Kidney (tissue), 14 donors: ENCODE data around the gene PRLR. TPM values are rescaled to one million over a fixed set of nuclear protein-coding genes. Genes with fewer than 3 reads are reported as not detected.

ENCODE experiments used
- DNase-seq, 5 donors: peaks; one replicate each; pipeline ENCODE4 v3.0.0-alpha.2; 2013 to 2020
- FAIRE-seq: peaks from 2 replicates; lab custom pipeline; 2012; peaks lifted over from hg19 to GRCh38; lab: Jason Lieb, UNC
- H3K27ac ChIP-seq, 2 donors: one replicate each; pipeline ENCODE4 v1.7.0; 2013; ENCODE audit warnings: low read depth in 2 of 2, low read length in 2 of 2, inconsistent platforms in 1 of 2
- H3K27me3 ChIP-seq: one replicate; pipeline ENCODE4 v1.7.1; 2013; ENCODE audit warnings: low read length, inconsistent platforms; ENCODE audit not compliant: control insufficient read depth, insufficient read depth
- H3K36me3 ChIP-seq, 3 donors: one replicate each; pipeline versions ENCODE4 v1.7.0 to v1.7.1; 2013; ENCODE audit warnings: low read length in 3 of 3, control low read depth in 1 of 3, inconsistent platforms in 1 of 3; ENCODE audit not compliant: insufficient read depth in 3 of 3, control insufficient read depth in 2 of 3
- H3K4me1 ChIP-seq, 3 donors: one replicate each; pipeline versions ENCODE4 v1.7.0 to v1.7.1; 2013; ENCODE audit warnings: low read length in 3 of 3, inconsistent platforms in 1 of 3, low read depth in 1 of 3; ENCODE audit not compliant: control insufficient read depth in 2 of 3, insufficient read depth in 2 of 3
- H3K4me3 ChIP-seq, 3 donors: one replicate each; pipeline versions ENCODE4 v1.7.0 to v1.8.1; 2013; ENCODE audit warnings: low read length in 3 of 3, control low read depth in 1 of 3, inconsistent platforms in 1 of 3
- H3K9ac ChIP-seq, 3 donors: one replicate each; pipeline versions ENCODE4 v1.7.0 to v1.7.1; 2013; ENCODE audit warnings: low read length in 3 of 3, control low read depth in 1 of 3, inconsistent platforms in 1 of 3
- H3K9me3 ChIP-seq, 3 donors: one replicate each; pipeline versions ENCODE4 v1.7.0 to v1.7.1; 2013; ENCODE audit warnings: low read length in 3 of 3, control low read depth in 1 of 3, inconsistent platforms in 1 of 3; ENCODE audit not compliant: control insufficient read depth in 2 of 3, insufficient read depth in 1 of 3
- CTCF ChIP-seq: IDR thresholded peaks from 3 replicates; pipeline ENCODE4 v1.5.1; 2012; ENCODE audit warnings: mild to moderate bottlenecking, moderate library complexity, borderline replicate concordance; ENCODE audit not compliant: insufficient read depth; ENCODE audit errors: extremely low read depth
- intact Hi-C: fragments of 100-400 bp; cut with DNase I; formaldehyde crosslinking; loops from one replicate; pipeline ENCODE4 v1.11.1; 2022
- polyA plus RNA-seq: library from polyadenylated mRNA; stranded (reverse); fragments of 350-450 nt; fragmentation: Illumina TruSeq; extraction: RNeasy Lipid Tissue Mini Kit (QIAGEN cat#74804); gene quantifications from one replicate; pipeline ENCODE4 v1.2.3, GENCODE V29; 2014; ENCODE audit warnings: low read depth, low replicate concordance; ENCODE audit not compliant: insufficient read depth
- total RNA-seq: library from RNA; stranded (reverse); fragmentation: NEBNext Ultra II Directional; extraction: Animal tissue kit (Norgen Biotek cat#: 25700); gene quantifications from one replicate; pipeline ENCODE4 v1.2.1, GENCODE V29; 2021
- donor health status: control.
- donor health status: control.
- donor health status: control.
- donor health status: control.
- donor health status: control.
- donor health status: DM: yes; HTN: yes; CAD: no.
- donor health status: Normal renal cell carcinoma (clear cell type).

PRLR gene
- total and polyA plus RNA-seq, 2 donors from 2014 or later: 6.3 to 9.3 TPM

GRCh38 chr5:35016174-35017051 is 213.9 kb downstream of the PRLR start:
- Histone ChIP-seq H3K4me3 (no peak overlapping the region), H3K9ac (no peak overlapping the region), H3K36me3 (peaks cover 0 to 10% (median 2%) of the 10 kb centered on the region in 3 donors), H3K27ac (no peak overlapping the region), H3K4me1 (no peaks in the 10 kb centered on the region), H3K27me3 (no peaks in the 10 kb centered on the region), H3K9me3 (no peaks in the 10 kb centered on the region)
- intact Hi-C loops: no loop called here
- FAIRE-seq: no peak
- DNase-seq: peak in 1 of 5 donors; percentile 29
- no peak for TF ChIP-seq CTCF

GRCh38 chr5:35015063-35015462 is 215.2 kb downstream of the PRLR start:
- intact Hi-C loops: no loop called here

GRCh38 chr5:35012796-35013195 is 217.5 kb downstream of the PRLR start:
- DNase-seq (no peak), FAIRE-seq (no peak)
- Histone ChIP-seq H3K4me3 (no peak overlapping the region), H3K36me3 (peaks cover 0 to 17% (median 2%) of the 10 kb centered on the region in 3 donors), H3K9ac (no peak overlapping the region), H3K27me3 (no peaks in the 10 kb centered on the region), H3K27ac (no peak overlapping the region), H3K4me1 (no peaks in the 10 kb centered on the region), H3K9me3 (no peaks in the 10 kb centered on the region)
- TF ChIP-seq CTCF: no peak
- intact Hi-C loops: no loop called here

More at GRCh38 chr5:35015063-35015462, 215.2 kb downstream of the PRLR start:
- Histone ChIP-seq H3K27me3 (no peaks in the 10 kb centered on the region), H3K9me3 (no peaks in the 10 kb centered on the region), H3K4me1 (no peaks in the 10 kb centered on the region), H3K4me3 (no peak overlapping the region), H3K36me3 (peaks cover 0 to 10% (median 2%) of the 10 kb centered on the region in 3 donors), H3K27ac (no peak overlapping the region), H3K9ac (no peak overlapping the region)
- no peak for TF ChIP-seq CTCF
- DNase-seq: no peak
- no peak for FAIRE-seq
